ENCODE measurements around the gene TCEAL1. TPM values are rescaled to one million over a fixed set of nuclear protein-coding genes. Genes with fewer than 3 reads are reported as not detected.
"Not testable (repeated sequence)": the region's sequence is repeated elsewhere in the genome, so short reads cannot be mapped to it uniquely, and the experiment has no call there.

Gene TCEAL1
- total RNA-seq, 2 donors from 2014 or later = 6.1 to 8.7 TPM

DNA sequence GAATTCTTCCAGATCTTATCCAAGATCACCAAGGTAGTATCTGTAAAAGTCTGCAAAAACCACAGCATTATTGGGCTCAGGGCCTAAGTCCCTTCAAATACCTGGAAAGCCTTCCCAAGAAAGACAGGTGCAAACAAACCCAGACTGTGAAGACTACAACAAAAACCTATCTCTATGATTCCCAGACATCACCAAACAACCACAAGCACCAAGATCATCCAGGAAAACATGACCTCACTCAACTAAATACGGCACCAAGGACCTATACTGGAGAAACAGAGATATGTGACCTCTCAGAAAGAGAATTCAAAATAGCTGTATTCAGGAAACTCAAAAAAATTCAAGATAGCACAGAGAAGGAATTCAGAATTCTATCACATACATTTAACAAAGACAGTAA is 15.3 kb downstream of the TCEAL1 start:
- no peak overlapping the region for H3K27ac Mint-ChIP-seq
- no peak overlapping the region for H3K4me3 Mint-ChIP-seq
- DNase-seq (no peak), ATAC-seq (replicated peaks in 1 of 2) (no peak)
- H3K4me1 Mint-ChIP-seq (ENCODE audit: low read depth) = no peaks in the 10 kb centered on the region
- H3K9me3 Mint-ChIP-seq = no peaks in the 10 kb centered on the region
- H3K36me3 Mint-ChIP-seq (ENCODE audit: insufficient read depth in 2 of 2) = no peaks in the 10 kb centered on the region
- H3K27me3 Mint-ChIP-seq (ENCODE audit: low read depth) = peaks cover 39% of the 10 kb centered on the region

- Mint-ChIP-seq H3K27ac (no peak overlapping the region), H3K4me3 (no peak overlapping the region), H3K9me3 (no peaks in the 10 kb centered on the region), H3K4me1 (ENCODE audit: low read depth) (no peaks in the 10 kb centered on the region), H3K27me3 (ENCODE audit: low read depth) (peaks cover 39% of the 10 kb centered on the region), H3K36me3 (ENCODE audit: insufficient read depth in 2 of 2) (no peaks in the 10 kb centered on the region)
- DNase-seq = no peak
- ATAC-seq (replicated peaks in 1 of 2) = no peak
Observed at GRCh38 chrX:103647630-103648029, 18.9 kb downstream of the TCEAL1 start.

DNA sequence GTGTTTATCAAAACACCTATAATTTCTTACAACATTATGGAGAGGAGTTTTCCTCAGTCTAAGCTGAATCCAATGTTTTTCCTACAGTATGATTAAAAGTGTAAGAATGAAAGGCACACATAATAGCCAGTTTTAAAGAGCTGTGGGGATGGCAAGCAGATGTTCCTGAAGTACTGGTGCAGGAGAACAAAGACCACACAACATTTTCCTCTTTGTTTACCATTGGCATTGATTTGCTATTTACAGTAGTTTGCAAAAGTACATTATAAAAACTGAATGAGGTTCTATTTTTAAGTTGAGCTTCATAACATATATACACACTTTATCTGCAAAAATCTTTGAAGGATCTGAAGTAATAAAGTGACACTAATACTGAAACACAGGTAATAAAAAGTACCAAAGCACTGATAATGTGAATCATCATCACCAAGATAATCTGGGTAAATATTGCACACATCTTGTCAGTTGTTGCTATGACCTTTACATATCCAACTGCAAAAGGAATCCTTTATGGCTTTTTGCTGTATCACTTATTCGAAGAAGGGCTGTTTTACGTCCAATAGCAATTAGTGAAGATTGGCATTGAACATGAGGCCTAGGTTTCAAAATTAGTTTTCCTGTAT is 22.5 kb downstream of the TCEAL1 start:
- DNase-seq (no peak), ATAC-seq (replicated peaks in 1 of 2) (no peak)
- Mint-ChIP-seq H3K27ac (no peak overlapping the region), H3K9me3 (peaks cover 0 to 4% of the 10 kb centered on the region in 2 donors), H3K4me3 (no peak overlapping the region), H3K36me3 (ENCODE audit: insufficient read depth in 2 of 2) (peaks cover 1 to 7% of the 10 kb centered on the region in 2 donors), H3K4me1 (ENCODE audit: low read depth) (no peaks in the 10 kb centered on the region), H3K27me3 (ENCODE audit: low read depth) (peaks cover 21% of the 10 kb centered on the region)

DNA sequence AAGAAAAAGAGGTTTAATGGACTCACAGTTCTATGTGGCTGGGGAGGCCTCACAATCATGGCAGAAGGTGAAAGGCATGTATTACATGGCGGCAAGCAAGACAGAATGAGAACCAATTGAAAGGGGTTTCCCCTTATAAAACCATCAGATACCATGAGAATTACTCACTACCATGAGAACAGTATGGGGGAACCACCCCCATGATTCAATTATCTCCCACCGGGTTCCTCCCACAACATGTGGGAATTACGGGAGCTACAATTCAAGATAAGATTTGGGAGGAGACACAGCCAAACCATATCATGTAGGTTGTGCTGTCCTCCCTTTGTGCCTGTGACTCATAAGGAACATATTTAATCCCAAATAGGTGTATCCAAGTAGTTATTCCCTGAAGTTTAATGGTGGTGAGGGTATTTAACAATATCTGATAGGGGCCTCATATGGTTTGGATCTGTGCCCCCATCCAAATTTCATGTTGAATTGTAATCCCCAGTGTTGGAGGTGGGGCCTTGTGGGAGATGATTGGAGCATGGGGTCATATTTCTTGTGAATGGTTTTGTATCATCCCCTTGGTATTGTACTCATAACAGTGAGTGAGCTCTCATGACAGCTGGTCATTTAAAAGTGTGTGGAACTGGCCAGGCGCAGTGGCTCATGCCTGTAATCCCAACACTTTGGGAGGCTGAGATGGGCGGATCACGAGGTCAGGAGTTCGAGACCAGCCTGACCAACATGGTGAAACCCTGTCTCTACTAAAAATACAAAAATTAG is 26.6 kb downstream of the TCEAL1 start:
- H3K36me3 Mint-ChIP-seq (ENCODE audit: insufficient read depth in 2 of 2); ATAC-seq (replicated peaks in 1 of 2); H3K4me3 Mint-ChIP-seq; DNase-seq; H3K9me3 Mint-ChIP-seq; H3K27ac Mint-ChIP-seq; H3K4me1 Mint-ChIP-seq (ENCODE audit: low read depth): not testable (repeated sequence)
- peaks cover 31% of the 10 kb centered on the region for H3K27me3 Mint-ChIP-seq (ENCODE audit: low read depth)

DNA sequence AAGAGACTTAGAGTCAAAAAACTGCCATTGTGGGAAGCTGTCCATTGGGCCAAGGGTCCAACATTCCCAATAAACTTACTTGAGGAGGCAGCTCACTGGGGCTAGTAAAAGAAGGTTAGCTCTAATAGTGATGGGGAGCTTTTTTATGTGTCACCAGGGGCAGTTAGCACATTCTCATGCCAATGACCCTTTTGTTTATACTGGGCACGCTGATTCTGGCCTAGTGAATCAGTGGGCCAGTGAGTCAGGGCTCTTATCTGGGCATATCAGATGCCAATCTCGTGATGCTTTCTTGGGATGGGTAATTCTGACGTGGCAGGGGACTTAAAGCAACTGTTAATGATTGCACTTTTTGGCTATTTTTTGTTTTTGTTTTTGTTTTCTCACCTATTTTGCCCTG is 27.8 kb downstream of the TCEAL1 start:
- Mint-ChIP-seq H3K4me1 (ENCODE audit: low read depth) (peaks cover 5% of the 10 kb centered on the region), H3K27ac (no peak overlapping the region), H3K4me3 (no peak overlapping the region), H3K9me3 (peaks cover 4% of the 10 kb centered on the region in 2 donors), H3K36me3 (ENCODE audit: insufficient read depth in 2 of 2) (peaks cover 4 to 7% of the 10 kb centered on the region in 2 donors), H3K27me3 (ENCODE audit: low read depth) (peaks cover 32% of the 10 kb centered on the region)
- DNase-seq (no peak), ATAC-seq (replicated peaks in 1 of 2) (no peak)

- H3K4me1 Mint-ChIP-seq (ENCODE audit: low read depth); ATAC-seq (replicated peaks in 1 of 2); H3K36me3 Mint-ChIP-seq (ENCODE audit: insufficient read depth in 2 of 2); H3K27ac Mint-ChIP-seq; DNase-seq; H3K9me3 Mint-ChIP-seq; H3K4me3 Mint-ChIP-seq: not testable (repeated sequence)
- H3K27me3 Mint-ChIP-seq (ENCODE audit: low read depth) = peaks cover 32% of the 10 kb centered on the region
Observed at GRCh38 chrX:103657066-103657465, 28.3 kb downstream of the TCEAL1 start.

DNA sequence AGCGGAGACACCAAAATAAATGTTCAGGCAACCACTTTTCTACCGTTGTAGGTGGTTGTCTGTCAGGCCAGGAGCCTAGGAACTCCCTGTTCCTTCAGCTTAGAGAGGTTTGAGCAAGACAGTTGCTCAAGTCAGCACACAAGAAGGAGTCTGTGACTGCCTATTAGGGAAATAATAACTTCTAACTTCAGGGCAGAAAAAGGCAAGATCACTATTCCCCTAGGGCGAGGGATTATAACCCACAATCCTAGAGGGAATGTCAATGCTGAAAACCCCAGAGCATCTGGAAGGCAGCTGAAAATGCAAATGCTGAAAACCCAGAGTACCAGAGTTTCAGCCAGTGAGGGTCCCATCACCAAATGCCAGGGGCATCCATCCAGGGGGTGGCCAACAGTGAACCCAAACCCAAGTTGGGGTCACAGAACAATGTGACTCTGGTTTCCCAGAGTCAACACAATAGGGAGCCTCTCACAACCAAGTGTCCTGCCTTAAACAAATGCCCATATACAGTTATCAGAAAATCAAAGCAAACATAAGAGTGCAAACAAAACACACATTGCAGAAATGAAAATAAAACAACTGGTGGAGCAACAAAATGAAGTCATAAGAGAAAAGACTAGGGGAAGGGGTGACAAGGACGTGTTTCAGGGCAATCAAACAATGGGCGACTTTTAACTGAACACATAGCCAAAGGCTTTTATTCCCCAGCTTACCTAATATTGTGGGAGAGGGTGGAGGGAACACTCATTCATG is 30.1 kb downstream of the TCEAL1 start:
- Mint-ChIP-seq H3K4me1 (ENCODE audit: low read depth) (peaks cover 6% of the 10 kb centered on the region), H3K9me3 (peaks cover 4% of the 10 kb centered on the region in 2 donors), H3K27ac (no peak overlapping the region), H3K4me3 (no peak overlapping the region), H3K36me3 (ENCODE audit: insufficient read depth in 2 of 2) (peaks cover 4 to 7% of the 10 kb centered on the region in 2 donors), H3K27me3 (ENCODE audit: low read depth) (peaks cover 43% of the 10 kb centered on the region)
- ATAC-seq (replicated peaks in 1 of 2) (no peak), DNase-seq (no peak)

- not testable (repeated sequence) for H3K36me3 Mint-ChIP-seq (ENCODE audit: insufficient read depth in 2 of 2); H3K4me3 Mint-ChIP-seq; DNase-seq; H3K9me3 Mint-ChIP-seq; ATAC-seq (replicated peaks in 1 of 2); H3K27ac Mint-ChIP-seq
- peaks cover 49% of the 10 kb centered on the region for H3K27me3 Mint-ChIP-seq (ENCODE audit: low read depth)
- peaks cover 12% of the 10 kb centered on the region for H3K4me1 Mint-ChIP-seq (ENCODE audit: low read depth)
Observed at GRCh38 chrX:103659460-103659859, 30.7 kb downstream of the TCEAL1 start.

- peaks cover 7% of the 10 kb centered on the region for H3K4me1 Mint-ChIP-seq (ENCODE audit: low read depth)
- no peak overlapping the region for H3K27ac Mint-ChIP-seq
- DNase-seq (no peak), ATAC-seq (replicated peaks in 1 of 2) (no peak)
- H3K36me3 Mint-ChIP-seq (ENCODE audit: insufficient read depth in 2 of 2) = peaks cover 0 to 3% of the 10 kb centered on the region in 2 donors
- peaks cover 44% of the 10 kb centered on the region for H3K27me3 Mint-ChIP-seq (ENCODE audit: low read depth)
- H3K4me3 Mint-ChIP-seq = no peak overlapping the region
- peaks cover 0 to 4% of the 10 kb centered on the region in 2 donors for H3K9me3 Mint-ChIP-seq
Observed at GRCh38 chrX:103663981-103664762, 35.4 kb downstream of the TCEAL1 start.

DNA sequence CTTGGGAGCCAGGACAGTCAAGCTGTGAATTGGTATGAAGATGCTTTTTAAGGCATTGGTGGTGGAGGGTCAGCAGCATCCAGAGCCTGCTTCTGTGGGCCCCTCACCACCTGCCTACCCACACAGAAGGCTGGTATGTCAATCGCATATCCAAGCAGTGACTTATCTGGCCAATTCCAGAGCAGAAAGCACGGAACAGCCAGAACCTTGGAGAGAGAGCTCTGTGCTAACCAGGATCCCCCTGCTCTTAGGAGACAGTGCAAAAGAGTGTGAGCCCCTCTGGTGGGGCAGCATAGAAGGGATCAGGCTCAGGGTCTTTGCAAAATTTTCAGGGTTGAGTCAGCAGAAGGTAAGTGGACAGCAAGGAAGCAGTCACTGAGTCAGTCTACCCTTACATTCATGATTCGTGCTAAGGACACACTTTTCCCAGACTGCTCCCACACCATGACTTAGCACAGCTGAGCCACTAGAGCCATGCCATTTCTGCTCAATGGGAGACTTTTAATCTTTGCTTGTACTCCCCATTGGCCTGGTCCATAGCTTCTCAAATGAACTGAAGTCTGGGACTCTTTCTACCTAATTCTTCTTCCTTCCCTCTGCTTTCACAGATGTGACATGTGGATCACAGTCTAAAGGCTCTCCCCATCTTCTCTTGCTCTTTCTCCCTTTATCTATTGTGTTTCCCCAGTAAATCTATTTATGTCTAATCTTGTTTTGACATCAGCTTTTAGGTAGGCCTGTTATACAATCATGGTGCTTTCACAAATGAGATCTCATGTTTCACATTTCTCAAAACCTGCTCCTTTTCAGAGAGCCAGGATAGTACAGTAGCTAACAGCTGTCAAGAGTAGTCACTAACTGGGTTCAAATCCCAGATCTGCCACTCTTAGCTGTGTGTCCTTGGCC is 37.7 kb downstream of the TCEAL1 start:
- peaks cover 31% of the 10 kb centered on the region for H3K27me3 Mint-ChIP-seq (ENCODE audit: low read depth)
- H3K36me3 Mint-ChIP-seq (ENCODE audit: insufficient read depth in 2 of 2) = no peaks in the 10 kb centered on the region
- H3K9me3 Mint-ChIP-seq = no peaks in the 10 kb centered on the region

DNA sequence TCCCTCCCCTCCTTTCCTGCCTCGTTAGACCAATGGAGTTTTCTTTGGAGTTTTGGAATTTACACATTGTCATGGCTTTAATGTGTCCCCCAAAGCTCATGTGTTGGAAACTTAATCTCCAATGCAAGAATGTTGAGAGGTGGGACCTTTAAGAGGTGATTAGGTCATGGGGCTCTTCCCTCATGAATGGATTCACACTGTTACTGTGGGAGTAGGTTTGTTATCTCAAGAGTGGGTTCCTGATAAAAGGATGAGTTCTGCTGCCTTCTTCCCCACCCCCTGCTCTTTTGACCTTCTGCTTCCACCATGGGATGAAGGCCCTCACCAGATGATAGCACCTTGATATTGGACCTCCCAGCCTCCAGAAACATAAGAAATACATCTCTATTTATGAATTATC is 41.0 kb downstream of the TCEAL1 start:
- Mint-ChIP-seq H3K36me3 (ENCODE audit: insufficient read depth in 2 of 2) (no peaks in the 10 kb centered on the region), H3K4me1 (ENCODE audit: low read depth) (no peaks in the 10 kb centered on the region), H3K27me3 (ENCODE audit: low read depth) (peaks cover 12% of the 10 kb centered on the region), H3K4me3 (no peak overlapping the region), H3K27ac (no peak overlapping the region), H3K9me3 (no peaks in the 10 kb centered on the region)
- no peak for DNase-seq
- ATAC-seq (replicated peaks in 1 of 2) = no peak

More for the DNA sequence above, 37.7 kb downstream of the TCEAL1 start:
- Mint-ChIP-seq H3K4me3 (no peak overlapping the region), H3K27ac (no peak overlapping the region), H3K4me1 (ENCODE audit: low read depth) (peaks cover 7% of the 10 kb centered on the region)
- no peak for ATAC-seq (replicated peaks in 1 of 2)
- DNase-seq = no peak
